Thyroid gland (tissue), 4 donors: ENCODE measurements around the gene PLXNA1. TPM values are rescaled to one million over a fixed set of nuclear protein-coding genes. Genes with fewer than 3 reads are reported as not detected.

ENCODE experiments used
- DNase-seq, 2 donors: peaks; one replicate each; pipeline ENCODE4 v3.0.0-alpha.2; 2019
- H3K27ac ChIP-seq, 3 donors: fragments of 200-600 bp; sonication (generic); 1 replicate in 2 of 3; 2 replicates in 1 of 3; pipeline ENCODE4 v1.5.1; 2016 to 2019; ENCODE audit warnings: mild to moderate bottlenecking in 1 of 3, moderate library complexity in 1 of 3
- H3K27me3 ChIP-seq: fragments of 200-600 bp; sonication (generic); one replicate; pipeline ENCODE4 v1.5.1; 2019
- H3K36me3 ChIP-seq, 2 donors: fragments of 200-600 bp; sonication (generic); one replicate each; pipeline ENCODE4 v1.5.1; 2016 to 2019
- H3K4me1 ChIP-seq, 2 donors: fragments of 200-600 bp; sonication (generic); one replicate each; pipeline ENCODE4 v1.5.1; 2017 to 2019
- H3K4me3 ChIP-seq, 3 donors: fragments of 200-600 bp; sonication (generic); replicated peaks in 1 of 3; 1 replicate in 2 of 3; 2 replicates in 1 of 3; pipeline ENCODE4 v1.5.1; 2016; ENCODE audit warnings: mild to moderate bottlenecking in 1 of 3
- H3K9me3 ChIP-seq: fragments of 200-600 bp; sonication (generic); one replicate; pipeline ENCODE4 v1.5.1; 2017
- POLR2A ChIP-seq, 2 donors: fragments of 450-650 bp; IDR thresholded peaks; one replicate each; pipeline ENCODE4 v1.6.1; 2017; ENCODE audit warnings: antibody characterized with exemption in 2 of 2, mild to moderate bottlenecking in 2 of 2, moderate library complexity in 1 of 2
- WGBS, 2 donors: methylation state at CpG; one replicate each; pipeline ENCODE4 v1.1.5; 2017; 5-methylcytosine and 5-hydroxymethylcytosine counted together
- intact Hi-C: fragments of 100-400 bp; cut with DNase I; formaldehyde crosslinking; loops from one replicate; pipeline ENCODE4 v1.15.1; 2023
- total RNA-seq, 4 donors: library from RNA; depleted of rRNA; stranded (reverse); fragments of >200 nt; gene quantifications; one replicate each; pipeline ENCODE4 v1.2.3, GENCODE V29; 2016
- TF ChIP-seq, protein P1 (sequence below), 6 experiments: fragments of 200-600 bp in 3 of 6; fragments of 450-650 bp in 3 of 6; sonication (generic) in 3 of 6; IDR thresholded peaks; one replicate each; pipeline ENCODE4 v1.5.1; 2016 to 2019; ENCODE audit warnings: antibody characterized with exemption in 6 of 6, mild to moderate bottlenecking in 2 of 6, inconsistent platforms in 1 of 6, moderate library complexity in 1 of 6

The PLXNA1 gene
- total RNA-seq, 4 donors from 2014 or later: 16.0 to 28.0 (median 22.8) TPM

DNA sequence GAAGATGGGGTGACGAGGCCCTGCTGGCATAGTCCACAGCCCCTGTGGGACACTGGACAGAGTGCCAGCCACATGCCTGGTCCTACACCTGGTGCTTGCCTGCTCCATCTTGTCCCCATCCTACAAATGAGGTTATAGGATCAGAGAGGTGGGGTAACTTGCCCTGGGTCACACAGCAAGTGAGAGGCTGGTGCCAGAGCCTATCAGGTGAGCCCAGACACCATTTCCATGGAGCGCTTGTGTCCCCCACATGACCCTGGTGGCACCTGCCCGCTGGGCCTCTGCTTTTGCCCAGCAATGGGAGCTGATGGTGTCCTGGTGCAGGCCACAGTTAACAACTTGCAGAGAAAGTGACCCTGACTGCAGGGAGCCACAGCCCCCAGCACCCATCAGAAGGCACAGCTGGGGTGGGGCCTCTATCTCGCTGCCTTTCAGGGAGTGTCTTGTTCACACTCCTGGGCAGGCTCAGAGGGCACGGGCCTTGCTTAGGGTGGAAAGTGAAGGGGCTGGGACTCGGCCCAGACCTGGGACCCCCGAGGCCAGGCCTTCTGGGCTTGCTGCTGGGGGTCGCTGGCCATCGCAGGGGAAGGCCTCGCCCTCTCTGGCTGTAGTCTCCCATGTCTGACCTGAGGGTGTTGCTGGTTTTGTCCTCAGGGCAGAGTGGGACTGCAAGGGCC lies 7.2 kb downstream of the PLXNA1 start:
- Histone ChIP-seq H3K4me1 (peaks cover 14 to 53% of the 10 kb centered on the region in 2 donors), H3K27me3 (no peaks in the 10 kb centered on the region), H3K9me3 (no peaks in the 10 kb centered on the region), H3K27ac (no peak overlapping the region), H3K36me3 (peaks cover 6 to 15% of the 10 kb centered on the region in 2 donors), H3K4me3 (no peak overlapping the region)
- intact Hi-C loops: loop anchor here (10.0 kb wide), 1 partner anchor 555 kb away; no protein-coding TSS in a partner anchor
- 91 to 95% methylated on average over 4 to 9 of the region's 10 CpGs for WGBS, 2 donors
- no peak for DNase-seq
- no peak for TF ChIP-seq POLR2A (IDR thresholded peaks at IDR 0.05)
- TF ChIP-seq, protein P1, sequence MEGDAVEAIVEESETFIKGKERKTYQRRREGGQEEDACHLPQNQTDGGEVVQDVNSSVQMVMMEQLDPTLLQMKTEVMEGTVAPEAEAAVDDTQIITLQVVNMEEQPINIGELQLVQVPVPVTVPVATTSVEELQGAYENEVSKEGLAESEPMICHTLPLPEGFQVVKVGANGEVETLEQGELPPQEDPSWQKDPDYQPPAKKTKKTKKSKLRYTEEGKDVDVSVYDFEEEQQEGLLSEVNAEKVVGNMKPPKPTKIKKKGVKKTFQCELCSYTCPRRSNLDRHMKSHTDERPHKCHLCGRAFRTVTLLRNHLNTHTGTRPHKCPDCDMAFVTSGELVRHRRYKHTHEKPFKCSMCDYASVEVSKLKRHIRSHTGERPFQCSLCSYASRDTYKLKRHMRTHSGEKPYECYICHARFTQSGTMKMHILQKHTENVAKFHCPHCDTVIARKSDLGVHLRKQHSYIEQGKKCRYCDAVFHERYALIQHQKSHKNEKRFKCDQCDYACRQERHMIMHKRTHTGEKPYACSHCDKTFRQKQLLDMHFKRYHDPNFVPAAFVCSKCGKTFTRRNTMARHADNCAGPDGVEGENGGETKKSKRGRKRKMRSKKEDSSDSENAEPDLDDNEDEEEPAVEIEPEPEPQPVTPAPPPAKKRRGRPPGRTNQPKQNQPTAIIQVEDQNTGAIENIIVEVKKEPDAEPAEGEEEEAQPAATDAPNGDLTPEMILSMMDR (IDR thresholded peaks at IDR 0.05): no peak

DNA sequence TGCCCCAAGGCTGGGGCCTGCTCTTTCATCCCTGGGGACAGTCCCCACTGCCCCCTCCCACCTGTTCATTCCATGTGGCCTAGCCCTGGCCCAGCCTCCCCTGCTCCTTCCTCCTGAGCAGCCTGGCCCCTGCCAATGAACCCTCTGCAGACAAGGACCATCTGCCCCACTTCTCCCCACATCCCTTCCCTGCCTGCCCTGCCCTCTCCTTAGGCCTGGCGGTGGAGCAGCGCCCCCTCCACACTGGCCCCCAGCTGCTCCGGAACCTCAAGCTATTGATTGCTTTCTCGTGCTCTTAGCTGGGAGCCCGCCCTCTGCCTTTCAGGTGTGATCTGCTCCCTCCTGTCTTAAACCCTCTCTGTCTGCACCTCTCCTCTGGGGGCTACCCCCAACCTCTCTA lies 8.0 kb downstream of the PLXNA1 start:
- Histone ChIP-seq H3K27me3 (no peaks in the 10 kb centered on the region), H3K27ac (no peak overlapping the region), H3K4me3 (no peak overlapping the region), H3K36me3 (peaks cover 6 to 15% of the 10 kb centered on the region in 2 donors), H3K9me3 (no peaks in the 10 kb centered on the region), H3K4me1 (peaks cover 16 to 52% of the 10 kb centered on the region in 2 donors)
- 98% methylated on average over 5 of the region's 5 CpGs for WGBS, 2 donors
- intact Hi-C loops: loop anchor here (10.0 kb wide), 1 partner anchor 554 kb away; no protein-coding TSS in a partner anchor
- no peak for DNase-seq
- TF ChIP-seq, protein P1 (IDR thresholded peaks at IDR 0.05): no peak
- TF ChIP-seq POLR2A (IDR thresholded peaks at IDR 0.05): no peak

DNA sequence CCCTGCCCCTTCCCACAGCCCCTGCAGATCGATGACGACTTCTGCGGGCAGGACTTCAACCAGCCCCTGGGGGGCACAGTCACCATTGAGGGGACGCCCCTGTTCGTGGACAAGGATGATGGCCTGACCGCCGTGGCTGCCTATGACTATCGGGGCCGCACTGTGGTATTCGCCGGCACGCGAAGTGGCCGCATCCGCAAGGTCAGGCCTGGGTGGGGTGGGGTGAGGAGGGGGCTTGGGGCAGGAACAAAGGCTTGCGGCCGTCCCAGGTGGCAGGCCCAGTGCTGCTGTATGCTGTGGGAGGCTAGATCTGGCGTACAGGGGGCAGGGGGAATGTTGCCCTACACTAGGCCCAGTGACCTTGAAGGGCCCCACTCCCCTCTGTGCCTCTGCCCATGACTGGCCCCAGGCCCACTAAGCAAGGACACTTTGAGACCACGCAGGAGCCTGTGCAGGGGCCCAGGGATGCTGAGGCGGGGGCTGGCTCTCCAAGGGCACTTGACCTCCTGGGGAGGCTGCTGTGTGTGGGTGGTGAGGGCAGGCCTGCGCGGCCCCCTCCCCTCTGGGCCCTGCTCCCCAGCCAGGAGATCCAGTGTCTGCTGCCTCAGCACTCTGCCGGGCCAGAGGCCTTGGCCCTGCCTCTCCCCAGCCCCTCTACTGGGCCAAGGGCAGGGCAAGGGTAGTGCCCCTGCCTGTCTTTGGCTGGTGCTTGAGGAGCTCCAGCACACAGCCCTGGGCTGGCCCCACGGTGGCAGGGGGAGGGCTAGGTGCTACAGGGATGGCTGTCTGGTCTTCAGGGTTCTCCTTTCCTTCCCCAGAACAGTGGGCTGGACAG lies 8.7 kb downstream of the PLXNA1 start:
- no peak overlapping the region for H3K27ac ChIP-seq
- no peak for TF ChIP-seq POLR2A (IDR thresholded peaks at IDR 0.05)
- TF ChIP-seq, protein P1 (IDR thresholded peaks at IDR 0.05): no peak
- H3K4me1 ChIP-seq: peaks cover 16 to 45% of the 10 kb centered on the region in 2 donors
- no peak for DNase-seq
- peaks cover 6 to 15% of the 10 kb centered on the region in 2 donors for H3K36me3 ChIP-seq
- H3K27me3 ChIP-seq: no peaks in the 10 kb centered on the region
- intact Hi-C loops: loop anchor here (10.0 kb wide), 1 partner anchor 553 kb away; no protein-coding TSS in a partner anchor
- WGBS, 2 donors: 82 to 95% methylated on average over 4 to 6 of the region's 24 CpGs
- no peaks in the 10 kb centered on the region for H3K9me3 ChIP-seq
- no peak overlapping the region for H3K4me3 ChIP-seq

DNA sequence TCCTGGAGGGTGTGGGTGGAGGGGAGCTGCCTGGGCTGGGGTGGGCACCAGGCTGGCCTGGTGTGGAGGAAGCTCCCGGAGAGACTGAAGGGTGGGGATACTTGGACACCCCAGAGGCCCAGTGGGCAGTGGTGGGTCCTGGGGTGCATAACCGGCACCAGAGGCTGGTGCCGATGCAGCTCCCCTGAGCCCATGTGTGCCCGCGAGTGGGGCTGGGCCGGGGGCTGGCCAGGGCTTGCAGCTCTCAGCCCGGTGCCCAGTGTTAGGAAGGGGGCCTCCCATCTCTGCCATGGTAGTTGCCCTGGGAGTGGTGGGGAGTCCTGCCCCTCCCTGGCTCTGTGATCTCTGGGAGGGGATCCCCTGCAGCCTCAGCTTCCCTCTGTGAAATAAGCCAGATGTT lies 9.3 kb downstream of the PLXNA1 start:
- Histone ChIP-seq H3K4me1 (peaks cover 16 to 39% of the 10 kb centered on the region in 2 donors), H3K27ac (no peak overlapping the region), H3K36me3 (peaks cover 6 to 15% of the 10 kb centered on the region in 2 donors), H3K4me3 (no peak overlapping the region), H3K27me3 (no peaks in the 10 kb centered on the region), H3K9me3 (no peaks in the 10 kb centered on the region)
- no peak for DNase-seq
- intact Hi-C loops: loop anchor here (10.0 kb wide), 1 partner anchor 553 kb away; no protein-coding TSS in a partner anchor
- 88 to 91% methylated on average over 6 to 7 of the region's 7 CpGs for WGBS, 2 donors
- TF ChIP-seq POLR2A (IDR thresholded peaks at IDR 0.05): no peak
- TF ChIP-seq, protein P1 (IDR thresholded peaks at IDR 0.05): no peak
